K562 treated with DMSO at 1 percent for 12 hours (cell line): ENCODE results near the gene TUBB2A. TPM values are rescaled to one million over a fixed set of nuclear protein-coding genes. Genes with fewer than 3 reads are reported as not detected.

Experiments
- total RNA-seq: library from RNA; unstranded; fragments of 300-600 nt; gene quantifications from 2 replicates; pipeline ENCODE4 v1.2.3, GENCODE V29; 2022; ENCODE audit not compliant: insufficient read depth

The TUBB2A gene
- total RNA-seq, result 151 and 169 TPM in 2 replicates

GRCh38 chr6:3157131-3157933 is at the start of gene TUBB2A:
Gene TUBB2A (minus strand): TSS chr6:3157544. CDS start chr6:3157463, 81 bp downstream.

DNA sequence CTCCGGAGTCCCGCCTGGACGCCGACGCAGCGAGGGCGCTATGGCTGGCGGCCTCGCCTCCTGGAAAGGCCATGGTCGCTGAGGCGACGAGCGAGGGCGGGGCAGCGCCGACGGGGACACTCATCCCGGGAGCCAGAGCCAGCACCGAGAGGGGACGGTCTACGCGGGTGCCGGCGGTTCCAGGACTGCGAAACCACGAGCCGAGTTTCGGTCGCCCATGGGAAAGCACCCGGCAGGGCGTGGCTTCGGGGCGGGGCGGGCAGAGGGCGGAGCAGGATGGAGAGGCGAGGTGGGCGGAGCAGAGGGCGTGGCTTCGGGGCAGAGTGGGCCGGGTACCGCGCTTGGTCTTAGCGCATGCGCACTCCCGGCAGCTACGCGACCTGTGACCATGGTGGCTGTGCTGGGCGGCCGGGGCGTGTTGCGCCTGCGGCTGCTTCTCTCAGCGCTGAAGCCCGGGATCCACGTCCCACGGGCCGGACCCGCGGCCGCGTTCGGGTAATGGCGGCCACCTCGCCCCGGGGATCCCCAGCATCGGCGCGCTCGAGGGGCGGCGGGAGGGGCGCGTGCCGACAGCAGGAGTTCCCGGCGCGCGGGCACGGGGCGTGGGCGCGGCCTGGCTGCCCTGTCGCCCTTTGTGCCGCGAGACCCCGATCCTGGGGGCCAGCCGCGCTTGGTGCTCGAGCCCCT is 38.8 kb downstream of the TUBB2A start, which contains the start of gene BPHL:
Gene BPHL (plus strand): TSS at position 359 of the 687 bp plus-strand sequence. CDS start 30 bp downstream, at position 389.

Other genes with a start within 250 kb of the TUBB2A start
- gene SERPINB6, start 186.0 kb downstream of the TUBB2A start, total RNA-seq, result 214 and 227 TPM in 2 replicates
- 204 and 218 TPM in 2 replicates for gene NQO2, start 157.7 kb downstream of the TUBB2A start, total RNA-seq
- gene RIPK1, start 89.0 kb downstream of the TUBB2A start, total RNA-seq, result 17.2 and 37.1 TPM in 2 replicates
- 8.5 and 13.1 TPM in 2 replicates for gene BPHL, start 38.8 kb downstream of the TUBB2A start, total RNA-seq
- 10.7 and 15.7 TPM in 2 replicates for gene TUBB2B, start 70.1 kb upstream of the TUBB2A start, total RNA-seq
- 55.1 and 79.7 TPM in 2 replicates for gene PSMG4, start 101.4 kb upstream of the TUBB2A start, total RNA-seq